Prostate gland (tissue), 2 donors: Measurements from ENCODE around the gene ANKMY2.

Source experiments
- CTCF ChIP-seq, 4 experiments: fragments of 200-600 bp in 2 of 4; fragments of 450-650 bp in 2 of 4; sonication (generic) in 2 of 4; IDR thresholded peaks; 1 replicate in 3 of 4; 2 replicates in 1 of 4; pipeline ENCODE4 v1.5.1; 2016 to 2019; ENCODE audit warnings: antibody characterized with exemption in 4 of 4, mild to moderate bottlenecking in 2 of 4, moderate library complexity in 2 of 4
- POLR2A ChIP-seq: fragments of 450-650 bp; IDR thresholded peaks from one replicate; pipeline ENCODE4 v1.6.1; 2016; ENCODE audit warnings: antibody characterized with exemption, mild to moderate bottlenecking

- TF ChIP-seq CTCF (IDR thresholded peaks at IDR 0.05), result no peak
- TF ChIP-seq POLR2A, result no peak
These were observed 58.4 kb downstream of the ANKMY2 start for GRCh38 chr7:16587129-16587528.
